Measurements from ENCODE around the gene PDE6A. TPM values are rescaled to one million over a fixed set of nuclear protein-coding genes. Genes with fewer than 3 reads are reported as not detected.

PDE6A gene
- total and polyA plus RNA-seq, 2 of the 13 experiments (the other 11 are each of a cell fraction or from before 2014, with no cell fraction given): 0.01 TPM; not detected in 1

DNA sequence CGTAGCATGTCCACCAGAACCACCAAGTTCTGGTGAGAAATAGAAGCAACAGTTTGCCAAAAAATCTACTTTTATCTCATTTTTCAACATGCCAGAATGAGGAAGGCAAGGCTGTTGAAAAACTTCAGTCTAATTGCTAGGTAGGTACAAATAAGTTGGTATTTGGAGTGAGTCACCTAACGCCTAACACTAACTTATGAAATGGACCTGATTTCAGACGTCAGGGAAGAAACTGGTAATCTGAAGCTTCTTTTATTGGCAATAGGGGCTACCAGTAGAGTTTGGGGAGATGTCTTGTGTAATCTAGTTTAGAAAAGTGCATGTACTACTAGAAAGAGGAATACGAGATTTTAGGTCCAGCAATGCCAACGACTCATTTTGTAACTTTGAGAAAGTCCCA, 4.4 kb upstream of the PDE6A start:
- ChIA-PET POLR2A (no interaction called here), CTCF (ENCODE audit: low intra/inter-chr PET ratio, low total read pairs) (no interaction called here)
- Histone ChIP-seq H3K4me3 (replicated peaks in 1 of 3; ENCODE audit: insufficient read depth in 1 of 3, low read depth in 2 of 3, low read length in 3 of 3) (no peak overlapping the region), H3K27me3 (ENCODE audit: control insufficient read depth in 1 of 2, insufficient read depth in 2 of 2, low read length in 2 of 2) (peaks cover 2 to 10% of the 10 kb centered on the region in 2 experiments; a peak in 4 of 5 replicates), H3K9me3 (ENCODE audit: low read length) (no peaks in the 10 kb centered on the region), H3K36me3 (replicated peaks in 1 of 2; ENCODE audit: control insufficient read depth in 1 of 2, insufficient read depth in 2 of 2, low read length in 2 of 2) (no peaks in the 10 kb centered on the region), H3K79me2 (ENCODE audit: insufficient read depth, low read length) (no peaks in the 10 kb centered on the region), H3K4me2 (ENCODE audit: low read depth, low read length) (no peak overlapping the region), H3K9ac (ENCODE audit: insufficient read depth, low read depth, low read length) (no peak overlapping the region), H3K4me1 (ENCODE audit: insufficient read depth, low read length) (peaks cover 8% of the 10 kb centered on the region), H2AFZ (ENCODE audit: low read length) (no peak overlapping the region), H3K27ac (ENCODE audit: extremely low read length, insufficient read depth, low read length) (no peak overlapping the region), H4K20me1 (ENCODE audit: insufficient read depth, low read length) (no peaks in the 10 kb centered on the region)
- ATAC-seq: no peak
- 26% methylated on average over 5 of the region's 5 CpGs for WGBS (ENCODE audit: low lambda C conversion rate)
- DNase-seq (ENCODE audit: low spot score): no peak
- intact Hi-C loops (cut with micrococcal nuclease; ENCODE audit: unreplicated experiment) (no loop called here), in situ Hi-C loops (cut with HindIII; ENCODE audit: extremely low pct_ligation_motif_present, low pct_unique_long_range_greater_than_20kb) (no loop called here)
- BruUV-seq (replicated peaks): no TSS peak
- FAIRE-seq: no peak
- TF ChIP-seq ZFP36L1 (CRISPR knock-in tag; IDR thresholded peaks at IDR 0.05) (no peak), U2AF2 (IDR thresholded peaks at IDR 0.05; ENCODE audit: low read depth, low read length) (no peak), NFIC (IDR thresholded peaks at IDR 0.05; ENCODE audit: low read length) (no peak), ZC3H4 (CRISPR knock-in tag; IDR thresholded peaks at IDR 0.05; ENCODE audit: borderline replicate concordance) (no peak), SETDB1 (CRISPR knock-in tag; IDR thresholded peaks at IDR 0.05; ENCODE audit: borderline replicate concordance) (no peak), ZNF547 (CRISPR knock-in tag; IDR thresholded peaks at IDR 0.05) (no peak), SMAD3 (CRISPR knock-in tag; IDR thresholded peaks at IDR 0.05) (no peak), ZNF496 (CRISPR knock-in tag; IDR thresholded peaks at IDR 0.05; ENCODE audit: insufficient replicate concordance) (no peak), TBL1XR1 (IDR thresholded peaks at IDR 0.05; ENCODE audit: borderline replicate concordance, low read length, partially characterized antibody) (no peak), GABPA (IDR thresholded peaks at IDR 0.05; ENCODE audit: low read depth, low read length) (no peak), GABPA (CRISPR knock-in tag; IDR thresholded peaks at IDR 0.05; ENCODE audit: low read depth) (no peak), RCOR2 (CRISPR knock-in tag; IDR thresholded peaks at IDR 0.05) (no peak), ZEB1 (IDR thresholded peaks at IDR 0.05; ENCODE audit: insufficient replicate concordance, low read depth) (no peak)
- TF ChIP-seq, protein P1, sequence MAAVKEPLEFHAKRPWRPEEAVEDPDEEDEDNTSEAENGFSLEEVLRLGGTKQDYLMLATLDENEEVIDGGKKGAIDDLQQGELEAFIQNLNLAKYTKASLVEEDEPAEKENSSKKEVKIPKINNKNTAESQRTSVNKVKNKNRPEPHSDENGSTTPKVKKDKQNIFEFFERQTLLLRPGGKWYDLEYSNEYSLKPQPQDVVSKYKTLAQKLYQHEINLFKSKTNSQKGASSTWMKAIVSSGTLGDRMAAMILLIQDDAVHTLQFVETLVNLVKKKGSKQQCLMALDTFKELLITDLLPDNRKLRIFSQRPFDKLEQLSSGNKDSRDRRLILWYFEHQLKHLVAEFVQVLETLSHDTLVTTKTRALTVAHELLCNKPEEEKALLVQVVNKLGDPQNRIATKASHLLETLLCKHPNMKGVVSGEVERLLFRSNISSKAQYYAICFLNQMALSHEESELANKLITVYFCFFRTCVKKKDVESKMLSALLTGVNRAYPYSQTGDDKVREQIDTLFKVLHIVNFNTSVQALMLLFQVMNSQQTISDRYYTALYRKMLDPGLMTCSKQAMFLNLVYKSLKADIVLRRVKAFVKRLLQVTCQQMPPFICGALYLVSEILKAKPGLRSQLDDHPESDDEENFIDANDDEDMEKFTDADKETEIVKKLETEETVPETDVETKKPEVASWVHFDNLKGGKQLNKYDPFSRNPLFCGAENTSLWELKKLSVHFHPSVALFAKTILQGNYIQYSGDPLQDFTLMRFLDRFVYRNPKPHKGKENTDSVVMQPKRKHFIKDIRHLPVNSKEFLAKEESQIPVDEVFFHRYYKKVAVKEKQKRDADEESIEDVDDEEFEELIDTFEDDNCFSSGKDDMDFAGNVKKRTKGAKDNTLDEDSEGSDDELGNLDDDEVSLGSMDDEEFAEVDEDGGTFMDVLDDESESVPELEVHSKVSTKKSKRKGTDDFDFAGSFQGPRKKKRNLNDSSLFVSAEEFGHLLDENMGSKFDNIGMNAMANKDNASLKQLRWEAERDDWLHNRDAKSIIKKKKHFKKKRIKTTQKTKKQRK (IDR thresholded peaks at IDR 0.05; ENCODE audit: low read length): no peak
- TF ChIP-seq, protein P2, sequence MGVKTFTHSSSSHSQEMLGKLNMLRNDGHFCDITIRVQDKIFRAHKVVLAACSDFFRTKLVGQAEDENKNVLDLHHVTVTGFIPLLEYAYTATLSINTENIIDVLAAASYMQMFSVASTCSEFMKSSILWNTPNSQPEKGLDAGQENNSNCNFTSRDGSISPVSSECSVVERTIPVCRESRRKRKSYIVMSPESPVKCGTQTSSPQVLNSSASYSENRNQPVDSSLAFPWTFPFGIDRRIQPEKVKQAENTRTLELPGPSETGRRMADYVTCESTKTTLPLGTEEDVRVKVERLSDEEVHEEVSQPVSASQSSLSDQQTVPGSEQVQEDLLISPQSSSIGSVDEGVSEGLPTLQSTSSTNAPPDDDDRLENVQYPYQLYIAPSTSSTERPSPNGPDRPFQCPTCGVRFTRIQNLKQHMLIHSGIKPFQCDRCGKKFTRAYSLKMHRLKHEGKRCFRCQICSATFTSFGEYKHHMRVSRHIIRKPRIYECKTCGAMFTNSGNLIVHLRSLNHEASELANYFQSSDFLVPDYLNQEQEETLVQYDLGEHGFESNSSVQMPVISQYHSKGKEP (CRISPR knock-in tag; IDR thresholded peaks at IDR 0.05): no peak
- TF ChIP-seq, protein P3, sequence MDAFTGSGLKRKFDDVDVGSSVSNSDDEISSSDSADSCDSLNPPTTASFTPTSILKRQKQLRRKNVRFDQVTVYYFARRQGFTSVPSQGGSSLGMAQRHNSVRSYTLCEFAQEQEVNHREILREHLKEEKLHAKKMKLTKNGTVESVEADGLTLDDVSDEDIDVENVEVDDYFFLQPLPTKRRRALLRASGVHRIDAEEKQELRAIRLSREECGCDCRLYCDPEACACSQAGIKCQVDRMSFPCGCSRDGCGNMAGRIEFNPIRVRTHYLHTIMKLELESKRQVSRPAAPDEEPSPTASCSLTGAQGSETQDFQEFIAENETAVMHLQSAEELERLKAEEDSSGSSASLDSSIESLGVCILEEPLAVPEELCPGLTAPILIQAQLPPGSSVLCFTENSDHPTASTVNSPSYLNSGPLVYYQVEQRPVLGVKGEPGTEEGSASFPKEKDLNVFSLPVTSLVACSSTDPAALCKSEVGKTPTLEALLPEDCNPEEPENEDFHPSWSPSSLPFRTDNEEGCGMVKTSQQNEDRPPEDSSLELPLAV (CRISPR knock-in tag; conservative IDR thresholded peaks at IDR 0.05; ENCODE audit: low read depth): no peak
- TF ChIP-seq, protein P4, sequence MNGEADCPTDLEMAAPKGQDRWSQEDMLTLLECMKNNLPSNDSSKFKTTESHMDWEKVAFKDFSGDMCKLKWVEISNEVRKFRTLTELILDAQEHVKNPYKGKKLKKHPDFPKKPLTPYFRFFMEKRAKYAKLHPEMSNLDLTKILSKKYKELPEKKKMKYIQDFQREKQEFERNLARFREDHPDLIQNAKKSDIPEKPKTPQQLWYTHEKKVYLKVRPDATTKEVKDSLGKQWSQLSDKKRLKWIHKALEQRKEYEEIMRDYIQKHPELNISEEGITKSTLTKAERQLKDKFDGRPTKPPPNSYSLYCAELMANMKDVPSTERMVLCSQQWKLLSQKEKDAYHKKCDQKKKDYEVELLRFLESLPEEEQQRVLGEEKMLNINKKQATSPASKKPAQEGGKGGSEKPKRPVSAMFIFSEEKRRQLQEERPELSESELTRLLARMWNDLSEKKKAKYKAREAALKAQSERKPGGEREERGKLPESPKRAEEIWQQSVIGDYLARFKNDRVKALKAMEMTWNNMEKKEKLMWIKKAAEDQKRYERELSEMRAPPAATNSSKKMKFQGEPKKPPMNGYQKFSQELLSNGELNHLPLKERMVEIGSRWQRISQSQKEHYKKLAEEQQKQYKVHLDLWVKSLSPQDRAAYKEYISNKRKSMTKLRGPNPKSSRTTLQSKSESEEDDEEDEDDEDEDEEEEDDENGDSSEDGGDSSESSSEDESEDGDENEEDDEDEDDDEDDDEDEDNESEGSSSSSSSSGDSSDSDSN (CRISPR knock-in tag; IDR thresholded peaks at IDR 0.05): no peak
